ENCODE results near the gene SPATA13.

DNA sequence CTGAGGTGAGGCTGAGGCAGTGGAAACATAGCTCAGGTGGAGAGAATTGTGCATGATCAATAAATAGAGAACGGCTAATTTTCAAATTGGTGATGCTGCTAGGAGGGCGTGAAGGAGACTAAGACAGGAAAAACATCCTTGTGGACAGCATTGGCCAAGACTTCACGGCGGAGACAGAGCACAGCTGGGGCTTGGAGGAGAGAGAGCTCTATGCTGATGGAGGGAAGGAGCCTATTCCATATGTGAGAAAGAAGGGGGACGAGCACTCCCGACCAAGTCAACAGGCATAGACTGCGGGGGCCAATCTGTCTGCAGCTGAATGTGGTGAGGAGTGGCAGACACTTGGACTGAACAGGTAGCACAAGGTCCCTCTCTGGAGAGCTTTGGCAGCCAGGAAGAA is 14.8 kb upstream of the SPATA13 start:
- TF ChIP-seq, protein P1, sequence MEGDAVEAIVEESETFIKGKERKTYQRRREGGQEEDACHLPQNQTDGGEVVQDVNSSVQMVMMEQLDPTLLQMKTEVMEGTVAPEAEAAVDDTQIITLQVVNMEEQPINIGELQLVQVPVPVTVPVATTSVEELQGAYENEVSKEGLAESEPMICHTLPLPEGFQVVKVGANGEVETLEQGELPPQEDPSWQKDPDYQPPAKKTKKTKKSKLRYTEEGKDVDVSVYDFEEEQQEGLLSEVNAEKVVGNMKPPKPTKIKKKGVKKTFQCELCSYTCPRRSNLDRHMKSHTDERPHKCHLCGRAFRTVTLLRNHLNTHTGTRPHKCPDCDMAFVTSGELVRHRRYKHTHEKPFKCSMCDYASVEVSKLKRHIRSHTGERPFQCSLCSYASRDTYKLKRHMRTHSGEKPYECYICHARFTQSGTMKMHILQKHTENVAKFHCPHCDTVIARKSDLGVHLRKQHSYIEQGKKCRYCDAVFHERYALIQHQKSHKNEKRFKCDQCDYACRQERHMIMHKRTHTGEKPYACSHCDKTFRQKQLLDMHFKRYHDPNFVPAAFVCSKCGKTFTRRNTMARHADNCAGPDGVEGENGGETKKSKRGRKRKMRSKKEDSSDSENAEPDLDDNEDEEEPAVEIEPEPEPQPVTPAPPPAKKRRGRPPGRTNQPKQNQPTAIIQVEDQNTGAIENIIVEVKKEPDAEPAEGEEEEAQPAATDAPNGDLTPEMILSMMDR (IDR thresholded peaks at IDR 0.05), result no peak
- TF ChIP-seq POLR2A (IDR thresholded peaks at IDR 0.05), result no peak

All from uterus (tissue), 2 donors.